NCI-H748 (cell line): Measurements from ENCODE around the gene HSCB.
"Not testable (repeated sequence)": the region's sequence is repeated elsewhere in the genome, so short reads cannot be mapped to it uniquely, and the experiment has no call there.

Experiments used
- DNase-seq: peaks from one replicate; lab custom pipeline; 2025; ENCODE audit not compliant: unreplicated experiment; lab: John Stamatoyannopoulos, UW

The HSCB gene

DNA sequence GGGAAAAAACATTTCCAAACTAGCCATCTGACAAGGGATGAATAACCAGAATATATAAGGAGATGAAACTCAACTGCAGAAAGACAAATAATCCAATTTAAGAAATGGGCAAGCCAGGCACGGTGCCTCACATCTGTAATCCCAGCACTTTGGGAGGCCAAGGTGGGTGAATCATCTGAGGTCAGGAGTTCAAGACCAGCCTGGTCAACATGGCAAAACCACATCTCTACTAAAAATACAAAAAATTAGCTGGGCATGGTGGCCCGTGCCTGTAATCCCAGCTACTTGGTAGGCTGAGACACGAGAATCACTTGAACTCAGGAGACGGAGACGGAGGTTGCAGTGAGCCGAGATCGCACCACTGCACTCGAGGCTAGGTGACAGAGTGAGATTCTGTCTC is 3.0 kb upstream of the HSCB start:
- not testable (repeated sequence) for DNase-seq

DNA sequence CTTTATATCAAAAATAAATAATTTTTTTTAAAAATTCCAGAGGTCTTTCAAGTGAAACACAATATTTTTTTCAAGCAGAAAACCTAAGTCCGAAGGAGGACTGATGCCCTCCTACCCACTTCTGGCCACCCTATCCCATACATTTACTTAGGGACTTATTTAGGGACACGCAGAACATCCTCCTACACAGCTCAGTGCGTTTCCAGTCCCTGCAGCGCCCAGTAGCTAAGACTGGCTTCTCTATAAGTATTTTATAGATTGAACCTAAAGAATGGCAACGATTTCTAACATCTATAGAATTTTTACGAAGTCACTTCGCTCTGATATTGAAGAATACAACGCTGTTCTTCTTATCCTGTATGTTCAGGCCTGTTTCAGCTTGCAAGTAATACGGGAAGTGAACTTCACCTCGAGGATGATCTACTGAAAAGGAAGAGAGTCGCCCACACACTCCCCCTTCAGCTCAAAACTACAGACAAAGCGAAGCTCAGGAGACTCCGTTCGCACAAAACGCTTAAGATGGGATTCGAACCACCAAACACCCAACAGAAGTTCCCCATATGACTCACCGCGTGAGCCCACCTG is 547 bp upstream of the HSCB start:
- peak; percentile 30 for DNase-seq

DNA sequence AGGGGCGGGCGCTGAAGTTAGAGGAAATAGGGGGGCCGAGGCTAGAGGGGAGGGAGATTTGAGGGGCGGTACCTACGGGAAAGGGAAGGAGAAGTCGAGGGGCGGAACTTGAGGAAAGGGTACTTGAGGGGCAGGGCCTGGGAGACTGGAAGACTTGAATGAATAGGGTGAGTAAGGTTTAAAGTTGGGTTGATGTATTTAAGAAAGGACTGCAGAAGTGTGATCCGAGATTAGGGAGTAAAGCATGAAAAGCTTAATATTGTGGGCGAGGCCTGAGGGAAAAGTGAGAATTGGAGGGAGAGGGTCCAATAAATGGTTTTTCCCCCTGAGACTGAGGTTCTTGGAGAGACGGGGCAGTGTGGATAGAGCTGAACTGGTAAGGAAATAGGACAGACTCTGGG is 723 bp downstream of the HSCB start:
- DNase-seq: no peak

DNA sequence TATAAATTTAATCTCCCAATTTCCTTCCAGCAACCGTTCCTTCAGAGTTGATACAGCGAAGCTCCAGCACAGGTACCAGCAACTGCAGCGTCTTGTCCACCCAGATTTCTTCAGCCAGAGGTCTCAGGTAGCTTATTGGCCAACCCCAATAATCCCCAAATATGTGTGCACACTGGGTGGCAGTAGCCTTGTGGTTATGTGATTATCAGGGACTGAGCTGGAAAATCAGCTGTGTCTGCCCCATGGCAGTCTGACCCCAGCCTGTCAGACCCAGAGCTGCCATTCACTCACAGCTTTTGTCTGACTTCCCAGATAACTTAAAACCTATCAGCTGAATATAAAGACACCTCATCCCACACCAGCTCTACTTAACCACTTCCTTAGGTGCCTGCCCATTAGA is 2.0 kb downstream of the HSCB start:
- no peak for DNase-seq

DNA sequence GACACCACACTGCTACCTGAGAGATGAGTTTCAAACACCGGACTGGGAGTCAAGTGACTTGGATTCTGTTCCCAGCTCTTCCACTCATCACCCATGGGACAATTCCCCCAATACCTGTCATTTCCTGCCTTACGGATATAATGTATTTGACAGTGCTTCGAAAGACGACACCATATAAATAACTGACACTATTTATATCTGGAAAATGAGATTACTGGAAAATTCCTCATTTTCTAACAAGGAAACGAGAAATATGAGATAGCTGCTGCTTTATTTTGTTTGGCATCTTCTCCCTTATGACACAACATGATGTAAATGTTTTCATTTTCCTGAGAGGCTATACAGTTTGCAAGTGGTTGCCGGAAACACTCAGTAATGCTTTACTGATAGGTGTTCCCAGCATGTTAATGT is 8.6 kb downstream of the HSCB start:
- DNase-seq: no peak

DNA sequence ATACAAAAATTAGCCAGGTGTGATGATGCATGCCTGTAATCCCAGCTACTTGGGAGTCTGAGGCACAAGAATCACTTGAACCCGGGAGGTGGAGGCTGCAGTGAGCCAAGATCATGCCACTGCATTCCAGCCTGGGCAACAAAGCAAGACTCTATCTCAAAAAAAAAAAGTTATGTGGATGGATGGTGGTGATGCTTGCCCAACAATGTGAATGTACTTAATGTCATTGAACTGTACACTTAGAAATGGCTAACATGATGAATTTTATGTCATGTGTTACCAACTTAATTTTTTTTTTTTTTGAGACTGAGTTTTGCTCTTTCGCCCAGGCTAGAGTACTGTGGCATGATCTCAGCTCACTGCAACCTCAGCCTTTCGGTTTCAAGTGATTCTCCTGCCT is 12.7 kb downstream of the HSCB start:
- DNase-seq: not testable (repeated sequence)

DNA sequence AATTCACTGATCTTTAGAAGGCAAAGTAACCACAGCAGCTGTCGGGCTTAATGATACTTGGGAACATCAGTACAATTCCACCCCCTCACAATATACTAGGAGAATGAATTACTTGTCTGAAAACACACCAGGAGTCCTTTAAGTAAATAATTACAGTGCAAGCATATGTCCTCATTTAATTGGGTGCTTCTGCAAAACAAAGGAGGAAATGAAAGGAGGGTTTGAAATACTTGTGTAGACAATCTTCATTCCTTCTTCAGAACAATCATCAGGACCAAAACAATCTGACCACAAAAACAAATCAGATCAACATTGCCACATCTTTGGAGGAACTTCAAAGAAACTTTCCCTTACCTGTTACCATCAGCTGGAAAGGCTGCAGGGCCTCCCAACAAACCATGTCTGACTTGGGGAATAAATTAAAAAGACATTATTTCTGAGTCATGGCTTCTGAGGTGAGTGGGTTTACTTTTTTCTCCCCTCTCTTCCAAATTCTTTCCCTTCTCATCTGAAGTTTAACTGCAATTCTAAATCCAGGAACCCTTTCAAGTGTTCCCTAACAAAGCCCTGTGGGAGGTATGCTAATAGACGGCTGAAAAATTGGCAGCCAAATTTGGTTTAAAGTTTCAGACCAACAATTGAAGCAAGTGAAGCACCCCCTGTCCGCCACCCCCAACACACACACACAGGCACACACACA is 18.2 kb downstream of the HSCB start:
- peak; percentile 60 for DNase-seq

DNA sequence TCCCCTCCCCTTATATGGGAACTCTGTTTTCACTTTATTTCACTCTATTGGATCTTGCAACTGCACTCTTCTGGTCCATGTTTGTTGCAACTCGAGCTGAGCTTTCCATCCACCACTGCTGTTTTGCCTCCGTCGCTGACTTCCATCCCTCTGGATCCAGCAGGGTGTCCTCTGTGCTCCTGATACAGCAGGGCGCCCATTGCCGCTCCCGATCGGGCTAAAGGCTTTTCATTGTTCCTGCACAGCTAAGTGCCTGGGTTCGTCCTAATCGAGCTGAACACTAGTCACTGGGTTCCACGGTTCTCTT is 19.6 kb downstream of the HSCB start:
- no peak for DNase-seq

DNA sequence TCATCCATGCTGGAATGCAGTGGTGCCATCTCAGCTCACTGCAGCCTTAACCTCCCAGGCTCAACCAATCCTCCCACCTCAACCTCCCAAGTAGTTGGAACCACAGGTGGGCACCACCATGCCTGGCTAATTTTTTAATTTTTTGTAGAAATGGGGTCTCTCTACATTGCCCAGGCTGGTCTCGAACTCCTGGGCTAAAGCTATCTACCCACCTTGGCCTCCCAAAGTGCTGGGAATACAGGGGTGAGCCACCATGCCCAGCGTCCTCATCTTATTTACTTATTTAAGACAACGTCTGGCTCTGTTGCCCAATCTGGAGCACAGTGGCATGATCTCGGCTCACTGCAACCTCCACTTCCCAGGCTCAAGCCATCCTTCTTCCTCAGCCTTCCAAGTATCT is 20.2 kb downstream of the HSCB start:
- DNase-seq: not testable (repeated sequence)

DNA sequence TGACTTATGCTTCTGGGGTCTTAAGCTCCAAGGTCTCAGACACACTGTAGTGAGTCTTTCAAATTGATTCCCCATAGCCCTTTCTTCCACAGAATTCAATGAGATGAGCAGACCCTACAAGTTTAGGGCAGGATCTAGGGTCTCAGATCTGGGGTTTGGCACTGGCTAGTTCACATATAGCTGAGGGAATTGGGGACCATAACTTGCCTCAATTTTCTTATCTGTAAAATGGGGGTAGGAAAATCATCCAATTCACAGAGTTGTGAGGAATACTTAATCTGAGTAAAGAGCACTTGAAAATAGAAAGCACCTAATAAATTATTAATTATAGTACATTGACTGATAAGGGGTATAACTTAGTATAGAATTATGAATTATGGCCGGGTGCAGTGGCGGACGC is 24.8 kb downstream of the HSCB start:
- DNase-seq: no peak

DNA sequence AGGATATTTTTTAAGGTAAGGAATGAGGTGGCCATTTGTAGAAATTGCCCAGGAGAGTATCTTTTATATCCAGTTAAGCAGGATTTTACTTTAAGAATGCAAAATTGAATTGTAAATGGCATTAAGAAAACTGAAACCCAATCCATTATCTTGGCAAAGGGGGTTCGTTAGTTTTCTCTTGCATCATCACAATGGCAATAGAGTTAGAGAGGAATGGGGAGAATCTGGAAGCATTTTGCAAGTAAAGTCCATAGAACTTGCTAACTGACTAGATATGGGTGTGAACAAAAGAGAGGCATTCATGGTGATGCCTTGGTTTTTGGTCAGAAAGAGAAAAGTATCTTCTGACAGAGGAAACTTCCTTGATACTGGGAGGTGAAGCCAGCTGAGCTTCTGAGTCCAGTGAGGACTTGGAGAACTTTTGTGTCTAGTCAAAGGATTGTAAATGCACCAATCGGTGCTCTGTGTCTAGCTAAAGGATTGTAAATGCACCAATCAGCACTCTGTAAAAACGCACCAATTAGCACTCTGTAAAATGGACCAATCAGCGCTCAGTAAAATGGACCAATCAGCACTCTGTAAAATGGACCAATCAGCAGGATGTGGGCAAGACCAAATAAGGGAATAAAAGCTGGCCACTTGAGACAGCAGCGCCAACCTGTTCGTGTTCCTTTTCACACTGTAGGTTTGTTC is 27.0 kb downstream of the HSCB start:
- peak; percentile 11 for DNase-seq

DNA sequence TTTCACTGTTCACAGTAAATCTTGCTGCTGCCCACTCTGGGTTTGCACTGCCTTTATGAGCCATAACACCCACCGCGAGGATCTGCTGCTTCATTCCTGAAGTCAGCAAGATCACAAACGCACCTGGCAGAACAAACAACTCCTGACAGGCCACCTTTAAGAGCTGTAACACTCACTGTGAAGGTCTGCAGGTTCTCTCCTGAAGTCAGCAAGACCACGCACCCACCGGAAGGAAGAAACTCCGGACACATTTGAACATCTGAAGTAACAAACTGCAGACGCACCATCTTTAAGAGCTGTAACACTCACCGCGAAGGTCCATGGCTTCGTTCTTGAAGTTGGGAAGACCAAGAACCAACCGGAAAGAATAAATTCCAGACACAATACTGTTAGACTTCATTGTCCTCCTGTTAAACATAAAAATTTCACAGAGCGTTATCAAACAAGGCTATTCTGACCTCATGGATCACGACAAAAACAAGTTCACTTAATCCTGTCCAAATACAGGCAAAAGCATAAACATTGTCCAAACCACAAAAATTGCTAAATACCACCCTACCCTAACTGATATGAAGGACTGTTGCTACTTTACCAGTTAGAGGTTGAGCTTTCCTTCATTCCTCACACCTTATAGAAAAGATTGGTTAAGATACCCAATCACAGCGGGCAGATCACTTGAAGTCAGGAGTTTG is 27.7 kb downstream of the HSCB start:
- DNase-seq: no peak

DNA sequence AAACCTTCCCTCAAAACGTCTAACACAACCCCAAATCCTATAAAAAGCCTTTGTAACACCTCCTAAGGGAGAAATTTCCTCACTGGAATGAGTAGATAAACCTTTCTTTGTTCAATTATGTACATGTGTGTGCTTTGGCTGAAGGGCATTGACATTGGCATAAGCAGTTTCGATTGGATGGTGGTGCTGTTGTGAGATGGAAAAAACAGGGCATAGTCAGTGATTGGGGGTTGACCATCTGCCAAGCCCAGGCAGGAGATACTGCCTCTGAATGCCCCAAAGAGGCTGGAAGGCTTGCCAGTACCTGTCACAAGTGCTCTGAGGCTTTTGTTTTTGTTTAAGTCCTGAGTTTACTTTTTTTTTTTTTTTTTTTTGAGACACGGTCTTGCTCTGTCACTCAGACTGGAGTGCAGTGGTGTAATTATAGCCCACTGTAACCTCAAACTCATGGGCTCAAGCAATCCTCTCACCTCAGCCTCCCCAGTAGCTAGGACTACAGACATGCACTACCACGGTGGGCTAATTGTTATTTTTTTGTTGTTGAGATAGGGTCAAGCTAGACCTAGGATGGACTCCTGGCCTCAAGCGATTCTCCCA is 29.5 kb downstream of the HSCB start:
- no peak for DNase-seq

DNA sequence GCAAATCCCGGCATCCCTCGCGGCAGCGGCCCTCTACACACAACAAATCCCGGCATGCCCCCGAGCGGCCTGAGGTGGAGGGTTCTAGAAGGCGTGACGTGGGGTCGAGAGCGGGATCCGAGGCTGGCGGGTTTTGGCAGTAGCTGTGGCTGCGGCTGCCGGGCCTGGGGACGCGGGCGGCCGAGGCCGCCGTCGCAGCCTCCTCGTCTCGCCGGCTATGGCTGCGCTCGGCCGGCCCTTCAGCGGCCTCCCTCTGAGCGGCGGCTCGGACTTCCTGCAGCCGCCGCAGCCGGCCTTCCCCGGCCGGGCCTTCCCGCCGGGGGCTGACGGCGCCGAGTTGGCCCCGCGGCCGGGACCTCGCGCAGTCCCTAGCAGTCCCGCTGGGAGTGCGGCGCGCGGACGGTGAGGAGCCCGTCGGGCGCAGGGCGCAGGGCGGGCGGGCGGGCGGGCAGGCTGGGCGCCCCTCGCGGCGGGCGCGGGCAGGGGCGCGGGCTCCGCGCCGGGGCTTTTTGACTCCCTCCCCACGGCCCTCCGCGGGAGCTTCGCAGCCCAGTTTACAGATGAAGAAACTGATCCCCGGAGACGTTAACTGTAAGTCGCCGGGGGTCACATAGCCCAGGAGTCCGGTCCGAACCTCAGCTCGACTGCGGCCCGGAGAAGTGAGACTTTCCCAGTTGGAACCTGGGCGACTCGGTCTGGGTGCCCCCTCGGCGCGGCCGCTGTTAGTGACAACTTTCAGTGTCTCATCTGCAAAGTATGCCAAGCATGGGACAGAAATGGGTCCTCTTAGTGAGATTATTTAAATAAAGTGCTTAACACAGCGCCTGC is 31.0 kb downstream of the HSCB start, which contains the start of gene CCDC117:
TSS of gene CCDC117 (plus strand) at position 63 of the 828 bp plus-strand sequence. CDS start at position 218, 155 bp downstream.
- peak; percentile 92 for DNase-seq

DNA sequence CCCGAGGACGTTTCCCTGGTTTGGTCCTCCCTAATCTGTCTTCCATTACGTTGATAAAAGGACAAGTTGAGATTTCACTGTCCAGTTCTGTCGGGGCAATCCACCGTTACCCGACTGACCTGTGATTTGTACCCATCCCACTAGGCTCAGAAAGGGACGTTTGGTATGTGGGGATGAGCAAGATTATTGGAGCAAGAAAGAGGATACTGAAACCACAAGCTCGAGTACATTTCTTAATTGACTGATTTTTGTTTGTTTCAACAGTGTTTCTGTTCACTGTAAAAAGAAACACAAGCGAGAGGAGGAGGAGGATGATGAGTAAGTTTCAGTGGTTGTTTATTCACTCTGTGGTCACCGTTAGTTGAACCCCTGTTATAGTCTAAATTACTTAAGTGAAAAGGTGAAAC is 31.6 kb downstream of the HSCB start:
- DNase-seq: no peak

DNA sequence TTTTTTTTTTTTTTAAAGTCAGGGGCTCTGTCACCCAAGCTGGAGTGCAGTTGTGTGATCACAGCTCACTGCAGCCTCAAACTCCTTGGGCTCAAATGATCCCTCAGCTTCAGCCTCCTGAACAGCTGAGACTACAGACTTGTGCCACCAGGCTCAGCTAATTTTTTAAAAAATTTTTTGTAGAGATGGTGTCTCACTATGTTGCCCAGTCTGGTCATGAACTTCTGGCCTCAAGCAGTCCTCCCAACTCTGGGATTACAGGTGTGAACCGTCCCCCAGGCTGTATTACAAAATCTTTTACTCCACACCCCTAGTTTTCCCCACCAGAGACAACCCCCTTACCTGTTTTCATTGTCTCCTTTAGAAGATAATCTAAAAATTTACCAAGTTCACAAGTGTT is 32.5 kb downstream of the HSCB start:
- no peak for DNase-seq

DNA sequence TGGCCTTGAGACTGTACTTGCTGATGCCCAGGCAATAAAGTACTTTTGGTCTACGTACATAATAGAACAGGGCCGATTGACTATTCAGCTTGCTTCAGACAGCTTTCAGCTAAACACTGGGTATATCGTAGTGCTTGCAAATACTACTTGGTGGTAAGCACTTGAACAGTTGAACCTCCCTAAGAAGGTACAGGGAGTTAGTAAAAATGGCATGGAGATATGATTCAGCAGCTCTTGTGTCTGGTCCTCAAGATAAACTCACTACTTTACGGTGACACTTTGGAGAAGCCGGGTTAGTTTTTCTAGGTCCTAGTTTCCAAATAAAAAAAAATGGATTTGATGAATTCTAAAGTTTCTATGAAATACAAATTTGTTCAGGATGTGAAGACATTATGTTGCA is 38.0 kb downstream of the HSCB start:
- no peak for DNase-seq

DNA sequence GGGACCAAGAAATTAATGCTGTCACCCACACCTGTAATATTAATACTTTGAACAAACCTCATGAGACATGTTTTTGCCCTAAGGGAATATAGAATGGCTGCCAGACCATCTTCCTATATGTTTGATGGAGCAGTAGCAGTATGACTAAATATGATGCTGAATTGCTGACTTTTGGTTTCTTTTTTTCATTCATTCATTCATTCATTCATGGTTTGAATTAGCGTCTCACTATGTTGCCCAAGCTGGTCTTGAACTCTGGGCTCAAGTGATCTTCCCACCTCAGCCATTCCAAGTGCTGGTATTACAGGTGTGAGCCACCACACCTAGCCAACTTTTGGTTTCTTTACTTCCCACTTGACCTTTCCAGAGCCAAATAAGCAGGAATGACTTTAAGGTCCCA is 38.5 kb downstream of the HSCB start:
- DNase-seq: no peak

DNA sequence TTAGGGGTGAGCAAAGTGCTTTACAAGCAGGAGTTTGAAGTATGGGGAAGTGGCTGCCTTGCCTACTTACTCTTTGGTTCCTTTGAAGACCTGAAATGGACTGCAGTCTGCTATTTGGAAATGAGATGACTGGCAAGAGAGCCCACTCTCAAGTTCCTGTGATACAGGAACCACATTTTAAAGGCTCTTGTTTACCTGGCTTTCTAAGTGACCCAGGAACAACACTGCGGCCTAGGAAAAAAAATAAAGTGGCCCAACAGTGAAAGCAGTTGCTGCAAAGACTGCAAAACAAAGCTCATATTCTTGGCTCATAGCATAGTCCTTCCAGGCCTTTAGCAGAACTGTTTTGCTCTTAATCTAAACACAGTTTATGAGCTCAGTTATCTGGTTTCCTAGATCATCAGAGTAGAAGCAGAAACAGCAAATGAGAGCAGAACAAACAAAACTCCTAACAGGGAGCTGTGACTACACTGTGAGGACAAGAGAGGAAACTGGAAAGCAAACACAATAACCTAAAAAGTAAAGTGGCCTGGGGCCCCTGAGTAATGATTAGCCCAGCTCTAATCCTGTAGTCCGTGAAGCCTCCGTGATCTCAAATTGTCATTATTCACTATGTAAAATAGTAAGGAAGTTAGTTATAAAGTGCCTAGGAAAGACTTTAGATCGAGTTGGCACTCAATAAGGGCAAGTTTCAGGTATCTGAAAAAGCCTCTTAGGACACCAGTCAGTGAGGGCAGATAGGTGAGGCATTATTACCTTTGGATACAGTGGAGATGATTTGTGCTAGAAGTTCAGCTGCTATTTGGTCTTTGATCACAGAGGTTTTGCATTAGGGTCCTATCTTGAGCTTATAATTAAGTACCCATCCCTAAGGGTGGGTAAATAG is 42.2 kb downstream of the HSCB start:
- DNase-seq: no peak

DNA sequence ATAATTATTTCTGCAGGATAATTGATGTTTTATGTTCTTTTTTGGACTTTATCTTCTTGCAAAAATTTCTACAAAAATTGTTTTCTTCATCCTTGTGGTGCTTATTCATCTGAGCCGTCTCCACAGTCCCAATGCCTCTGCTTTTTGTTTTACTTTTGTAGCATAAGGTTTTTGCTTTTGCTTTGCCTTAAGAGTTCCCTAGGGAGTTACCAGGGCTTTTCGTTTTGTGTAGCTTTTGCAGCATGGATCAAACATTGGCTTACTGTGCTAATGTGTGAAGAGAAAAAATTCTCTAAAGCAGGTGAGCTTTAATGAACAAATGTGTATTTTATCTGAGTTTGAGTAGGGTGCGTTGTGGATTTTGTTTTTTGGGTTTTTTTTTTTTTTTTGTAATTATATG is 46.8 kb downstream of the HSCB start:
- DNase-seq: no peak
